SH-SY5Y (cell line): ENCODE measurements around the gene RALGDS.

Experiments
- GATA2 ChIP-seq: IDR thresholded peaks from 2 replicates; pipeline ENCODE4 v1.6.1; 2011; ENCODE audit warnings: mild to moderate bottlenecking, low read depth, low read length
- GATA3 ChIP-seq: IDR thresholded peaks from 2 replicates; pipeline ENCODE4 v1.6.1; 2011; ENCODE audit warnings: low read depth, mild to moderate bottlenecking, low read length, moderate library complexity

- TF ChIP-seq GATA2 (no peak), GATA3 (no peak)
These were observed 63.0 kb downstream of the RALGDS start for GRCh38 chr9:133058071-133058470.
